ENCODE results near the gene EVI5.

GRCh38 chr1:92583821-92584760, 200.8 kb downstream of the EVI5 start:
- TF ChIP-seq CTCF (IDR thresholded peaks at IDR 0.05) (no peak), POLR2A (IDR thresholded peaks at IDR 0.05) (no peak)

All from thyroid gland (tissue), 4 donors.